GM23338 (cell line): ENCODE measurements around the gene OAS3. TPM values are rescaled to one million over a fixed set of nuclear protein-coding genes. Genes with fewer than 3 reads are reported as not detected.

Source experiments
- ATAC-seq: fragments of 200-7000 bp; cut with Tn5 transposase; 3 replicates; pipeline ENCODE4 v1.9.1; 2020
- DNase-seq: peaks from one replicate; pipeline ENCODE4 v3.0.0-alpha.2; 2015; ENCODE audit warnings: low spot score
- H2AFZ ChIP-seq: fragments of 200-600 bp; sonication (generic); 2 replicates; pipeline ENCODE4 v1.8.0; 2016; ENCODE audit warnings: antibody characterized with exemption, mild to moderate bottlenecking, moderate library complexity
- H3F3A ChIP-seq: fragments of 200-600 bp; sonication (generic); replicated peaks from 2 replicates; pipeline ENCODE4 v1.8.0; 2017; ENCODE audit warnings: antibody characterized with exemption, mixed run types, low read depth
- H3K27ac ChIP-seq: fragments of 200-600 bp; sonication (generic); 2 replicates; pipeline ENCODE4 v1.6.1; 2016; ENCODE audit warnings: low read depth
- H3K27me3 ChIP-seq: fragments of 200-600 bp; sonication (generic); 2 replicates; pipeline ENCODE4 v1.8.0; 2016; ENCODE audit warnings: mild to moderate bottlenecking, mixed run types, moderate library complexity; ENCODE audit not compliant: insufficient read depth
- H3K36me3 ChIP-seq: fragments of 200-600 bp; sonication (generic); 2 replicates; pipeline ENCODE4 v1.8.0; 2016; ENCODE audit warnings: mild to moderate bottlenecking; ENCODE audit not compliant: insufficient read depth
- H3K4me1 ChIP-seq: fragments of 200-600 bp; sonication (generic); 2 replicates; pipeline ENCODE4 v1.8.0; 2016; ENCODE audit warnings: mild to moderate bottlenecking, moderate library complexity; ENCODE audit not compliant: insufficient read depth
- H3K4me2 ChIP-seq: fragments of 200-600 bp; sonication (generic); 2 replicates; pipeline ENCODE4 v1.7.1; 2017; ENCODE audit warnings: mixed run types
- H3K4me3 ChIP-seq: fragments of 200-600 bp; sonication (generic); 2 replicates; pipeline ENCODE4 v1.6.1; 2016; ENCODE audit warnings: mixed run types
- H3K79me2 ChIP-seq: fragments of 200-600 bp; sonication (generic); replicated peaks from 2 replicates; pipeline ENCODE4 v1.8.0; 2017; ENCODE audit warnings: mild to moderate bottlenecking; ENCODE audit not compliant: insufficient read depth
- H3K9me2 ChIP-seq: fragments of 200-600 bp; sonication (generic); 2 replicates; pipeline ENCODE4 v1.8.0; 2017; ENCODE audit not compliant: insufficient read depth
- H4K20me1 ChIP-seq: fragments of 200-600 bp; sonication (generic); replicated peaks from 2 replicates; pipeline ENCODE4 v1.8.0; 2017; ENCODE audit warnings: mild to moderate bottlenecking; ENCODE audit not compliant: insufficient read depth
- H3K27ac Mint-ChIP-seq: 2 replicates; pipeline ENCODE4 v1.8.0; 2020; ENCODE audit warnings: inconsistent platforms, mild to moderate bottlenecking, moderate library complexity, mixed read lengths
- H3K27me3 Mint-ChIP-seq: 3 replicates; pipeline ENCODE4 v1.8.0; 2022; ENCODE audit warnings: low read depth, mild to moderate bottlenecking, moderate library complexity, mixed read lengths, inconsistent platforms; ENCODE audit not compliant: insufficient read depth, poor library complexity
- H3K36me3 Mint-ChIP-seq: 3 replicates; pipeline ENCODE4 v1.8.0; 2021; ENCODE audit warnings: low read depth, mild to moderate bottlenecking, inconsistent platforms, moderate library complexity, mixed read lengths
- H3K4me1 Mint-ChIP-seq: 3 replicates; pipeline ENCODE4 v1.8.0; 2020; ENCODE audit warnings: mild to moderate bottlenecking, inconsistent platforms, mixed read lengths
- H3K4me3 Mint-ChIP-seq: 3 replicates; pipeline ENCODE4 v1.8.0; 2021; ENCODE audit warnings: moderate library complexity, mild to moderate bottlenecking, inconsistent platforms, mixed read lengths
- H3K9me3 Mint-ChIP-seq: 3 replicates; pipeline ENCODE4 v1.8.0; 2020; ENCODE audit warnings: moderate library complexity, mild to moderate bottlenecking, inconsistent platforms, mixed read lengths
- EZH2 ChIP-seq: fragments of 200-600 bp; sonication (generic); IDR thresholded peaks from one replicate; pipeline ENCODE4 v1.8.0; 2017; ENCODE audit warnings: antibody characterized with exemption, mild to moderate bottlenecking, low read depth; ENCODE audit not compliant: unreplicated experiment
- EZH2phosphoT487 ChIP-seq: fragments of 200-600 bp; sonication (generic); IDR thresholded peaks from one replicate; pipeline ENCODE4 v1.8.1; 2018; ENCODE audit warnings: antibody characterized with exemption; ENCODE audit not compliant: unreplicated experiment
- JUNB ChIP-seq: IDR thresholded peaks from one replicate; pipeline ENCODE4 v1.6.1; 2016; ENCODE audit warnings: antibody characterized with exemption; ENCODE audit not compliant: unreplicated experiment
- NANOG ChIP-seq: IDR thresholded peaks from 2 replicates; pipeline ENCODE4 v1.6.1; 2016; ENCODE audit warnings: antibody characterized with exemption, borderline replicate concordance
- POLR2AphosphoS5 ChIP-seq: IDR thresholded peaks from 2 replicates; pipeline ENCODE4 v1.6.1; 2016; ENCODE audit warnings: antibody characterized with exemption, low read depth
- REST ChIP-seq: IDR thresholded peaks from one replicate; pipeline ENCODE4 v1.6.1; 2018; ENCODE audit warnings: antibody characterized with exemption; ENCODE audit not compliant: unreplicated experiment
- STAT1 ChIP-seq: IDR thresholded peaks from one replicate; pipeline ENCODE4 v1.6.1; 2016; ENCODE audit warnings: antibody characterized with exemption; ENCODE audit not compliant: unreplicated experiment
- ZNF114 ChIP-seq: fragments of 250-450 bp; sonication (Bioruptor Pico); IDR thresholded peaks from 2 replicates; pipeline ENCODE4 v1.5.0; 2020; ENCODE audit warnings: mild to moderate bottlenecking, moderate library complexity
- ZNF331 ChIP-seq: fragments of 250-450 bp; sonication (Bioruptor Pico); IDR thresholded peaks from 2 replicates; pipeline ENCODE4 v1.5.0; 2020; ENCODE audit warnings: low read depth, mild to moderate bottlenecking, moderate library complexity
- polyA plus RNA-seq: library from polyadenylated mRNA; unstranded; fragments of >200 nt; fragmentation: Nextera tagmentation; extraction: Ambion mirVana; gene quantifications from 2 replicates; pipeline ENCODE4 v1.2.1, GENCODE V29; 2016
- total RNA-seq: library from RNA; depleted of rRNA; stranded (reverse); fragments of >200 nt; shearing (Covaris generic); gene quantifications from 2 replicates; pipeline ENCODE4 v1.2.3, GENCODE V29; 2014
- TF ChIP-seq, protein P1 (sequence below), 2 experiments: fragments of 200-600 bp in 1 of 2; sonication (generic) in 1 of 2; conservative IDR thresholded peaks; 2 replicates each; pipeline versions ENCODE4 v1.5.1 to v1.6.1; 2016 to 2017; ENCODE audit warnings: antibody characterized with exemption in 2 of 2, low read depth in 2 of 2, mild to moderate bottlenecking in 2 of 2, moderate library complexity in 1 of 2
- TF ChIP-seq, protein P2 (sequence below): fragments of 250-450 bp; sonication (Bioruptor Pico); IDR thresholded peaks from 2 replicates; pipeline ENCODE4 v1.5.0; 2020; ENCODE audit warnings: mild to moderate bottlenecking, moderate library complexity

OAS3 gene
- total and polyA plus RNA-seq, 2 experiments from 2014 or later: 0.27 to 1.4 TPM

- no peak for ATAC-seq
- no peaks in the 10 kb centered on the region for H3K36me3 Mint-ChIP-seq
- H3K4me3 ChIP-seq: no peak overlapping the region
- DNase-seq: no peak
- H3K79me2 ChIP-seq: no peaks in the 10 kb centered on the region
- TF ChIP-seq STAT1 (no peak), JUNB (no peak)
- no peaks in the 10 kb centered on the region for H4K20me1 ChIP-seq
- H3K27me3 Mint-ChIP-seq: peaks cover 12% of the 10 kb centered on the region
- no peaks in the 10 kb centered on the region; the same call in 1 of the 2 replicates for H3K36me3 ChIP-seq
- no peak overlapping the region for H3K27ac Mint-ChIP-seq
- peaks cover 9% of the 10 kb centered on the region for H3K9me3 Mint-ChIP-seq
- H3K27ac ChIP-seq: no peak overlapping the region
- no peaks in the 10 kb centered on the region for H3K4me1 Mint-ChIP-seq
- no peaks in the 10 kb centered on the region for H3K27me3 ChIP-seq
- no peaks in the 10 kb centered on the region for H3F3A ChIP-seq
- no peak overlapping the region for H3K4me2 ChIP-seq
- H3K4me3 Mint-ChIP-seq: no peak overlapping the region
- H3K9me2 ChIP-seq: no peaks in the 10 kb centered on the region
- H3K4me1 ChIP-seq: no peaks in the 10 kb centered on the region
- H2AFZ ChIP-seq: no peak overlapping the region
These were observed 68.9 kb downstream of the OAS3 start for GRCh38 chr12:113007166-113007565.

DNA sequence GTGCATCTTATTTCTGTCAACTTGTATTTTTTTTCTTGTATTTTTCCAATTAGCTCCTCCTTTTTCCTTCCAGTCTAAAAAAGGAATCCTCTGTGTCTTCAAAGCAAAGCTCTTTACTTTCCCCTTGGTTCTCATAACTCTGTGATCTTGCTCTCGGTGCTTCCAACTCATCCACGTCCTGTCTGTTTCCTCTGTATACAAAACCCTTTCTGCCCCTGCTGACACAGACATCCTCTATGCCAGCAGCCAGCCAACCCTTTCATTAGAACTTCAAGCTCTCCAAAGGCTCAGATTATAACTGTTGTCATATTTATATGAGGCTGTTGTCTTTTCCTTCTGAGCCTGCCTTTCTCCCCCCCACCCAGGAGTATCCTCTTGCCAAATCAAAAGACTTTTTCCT, 72.4 kb downstream of the OAS3 start:
- Histone ChIP-seq H2AFZ (no peak overlapping the region), H3K79me2 (no peaks in the 10 kb centered on the region), H3F3A (no peaks in the 10 kb centered on the region), H3K4me1 (no peaks in the 10 kb centered on the region), H3K36me3 (no peaks in the 10 kb centered on the region; the same call in 1 of the 2 replicates), H3K9me2 (no peaks in the 10 kb centered on the region), H3K27me3 (no peaks in the 10 kb centered on the region), H3K4me2 (no peak overlapping the region), H3K27ac (no peak overlapping the region), H3K4me3 (no peak overlapping the region), H4K20me1 (no peaks in the 10 kb centered on the region)
- Mint-ChIP-seq H3K36me3 (no peaks in the 10 kb centered on the region), H3K9me3 (peaks cover 16% of the 10 kb centered on the region), H3K4me1 (no peaks in the 10 kb centered on the region), H3K4me3 (no peak overlapping the region), H3K27ac (no peak overlapping the region), H3K27me3 (peaks cover 8% of the 10 kb centered on the region)
- DNase-seq (no peak), ATAC-seq (no peak)
- TF ChIP-seq, protein P1, sequence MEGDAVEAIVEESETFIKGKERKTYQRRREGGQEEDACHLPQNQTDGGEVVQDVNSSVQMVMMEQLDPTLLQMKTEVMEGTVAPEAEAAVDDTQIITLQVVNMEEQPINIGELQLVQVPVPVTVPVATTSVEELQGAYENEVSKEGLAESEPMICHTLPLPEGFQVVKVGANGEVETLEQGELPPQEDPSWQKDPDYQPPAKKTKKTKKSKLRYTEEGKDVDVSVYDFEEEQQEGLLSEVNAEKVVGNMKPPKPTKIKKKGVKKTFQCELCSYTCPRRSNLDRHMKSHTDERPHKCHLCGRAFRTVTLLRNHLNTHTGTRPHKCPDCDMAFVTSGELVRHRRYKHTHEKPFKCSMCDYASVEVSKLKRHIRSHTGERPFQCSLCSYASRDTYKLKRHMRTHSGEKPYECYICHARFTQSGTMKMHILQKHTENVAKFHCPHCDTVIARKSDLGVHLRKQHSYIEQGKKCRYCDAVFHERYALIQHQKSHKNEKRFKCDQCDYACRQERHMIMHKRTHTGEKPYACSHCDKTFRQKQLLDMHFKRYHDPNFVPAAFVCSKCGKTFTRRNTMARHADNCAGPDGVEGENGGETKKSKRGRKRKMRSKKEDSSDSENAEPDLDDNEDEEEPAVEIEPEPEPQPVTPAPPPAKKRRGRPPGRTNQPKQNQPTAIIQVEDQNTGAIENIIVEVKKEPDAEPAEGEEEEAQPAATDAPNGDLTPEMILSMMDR (conservative IDR thresholded peaks at IDR 0.05; ENCODE audit: low read depth in 2 of 2): no peak
- TF ChIP-seq NANOG (no peak), ZNF331 (no peak), REST (no peak), EZH2phosphoT487 (no peak), JUNB (no peak), POLR2AphosphoS5 (no peak), STAT1 (no peak), ZNF114 (CRISPR knock-in tag) (no peak), EZH2 (no peak)
- TF ChIP-seq, protein P2, sequence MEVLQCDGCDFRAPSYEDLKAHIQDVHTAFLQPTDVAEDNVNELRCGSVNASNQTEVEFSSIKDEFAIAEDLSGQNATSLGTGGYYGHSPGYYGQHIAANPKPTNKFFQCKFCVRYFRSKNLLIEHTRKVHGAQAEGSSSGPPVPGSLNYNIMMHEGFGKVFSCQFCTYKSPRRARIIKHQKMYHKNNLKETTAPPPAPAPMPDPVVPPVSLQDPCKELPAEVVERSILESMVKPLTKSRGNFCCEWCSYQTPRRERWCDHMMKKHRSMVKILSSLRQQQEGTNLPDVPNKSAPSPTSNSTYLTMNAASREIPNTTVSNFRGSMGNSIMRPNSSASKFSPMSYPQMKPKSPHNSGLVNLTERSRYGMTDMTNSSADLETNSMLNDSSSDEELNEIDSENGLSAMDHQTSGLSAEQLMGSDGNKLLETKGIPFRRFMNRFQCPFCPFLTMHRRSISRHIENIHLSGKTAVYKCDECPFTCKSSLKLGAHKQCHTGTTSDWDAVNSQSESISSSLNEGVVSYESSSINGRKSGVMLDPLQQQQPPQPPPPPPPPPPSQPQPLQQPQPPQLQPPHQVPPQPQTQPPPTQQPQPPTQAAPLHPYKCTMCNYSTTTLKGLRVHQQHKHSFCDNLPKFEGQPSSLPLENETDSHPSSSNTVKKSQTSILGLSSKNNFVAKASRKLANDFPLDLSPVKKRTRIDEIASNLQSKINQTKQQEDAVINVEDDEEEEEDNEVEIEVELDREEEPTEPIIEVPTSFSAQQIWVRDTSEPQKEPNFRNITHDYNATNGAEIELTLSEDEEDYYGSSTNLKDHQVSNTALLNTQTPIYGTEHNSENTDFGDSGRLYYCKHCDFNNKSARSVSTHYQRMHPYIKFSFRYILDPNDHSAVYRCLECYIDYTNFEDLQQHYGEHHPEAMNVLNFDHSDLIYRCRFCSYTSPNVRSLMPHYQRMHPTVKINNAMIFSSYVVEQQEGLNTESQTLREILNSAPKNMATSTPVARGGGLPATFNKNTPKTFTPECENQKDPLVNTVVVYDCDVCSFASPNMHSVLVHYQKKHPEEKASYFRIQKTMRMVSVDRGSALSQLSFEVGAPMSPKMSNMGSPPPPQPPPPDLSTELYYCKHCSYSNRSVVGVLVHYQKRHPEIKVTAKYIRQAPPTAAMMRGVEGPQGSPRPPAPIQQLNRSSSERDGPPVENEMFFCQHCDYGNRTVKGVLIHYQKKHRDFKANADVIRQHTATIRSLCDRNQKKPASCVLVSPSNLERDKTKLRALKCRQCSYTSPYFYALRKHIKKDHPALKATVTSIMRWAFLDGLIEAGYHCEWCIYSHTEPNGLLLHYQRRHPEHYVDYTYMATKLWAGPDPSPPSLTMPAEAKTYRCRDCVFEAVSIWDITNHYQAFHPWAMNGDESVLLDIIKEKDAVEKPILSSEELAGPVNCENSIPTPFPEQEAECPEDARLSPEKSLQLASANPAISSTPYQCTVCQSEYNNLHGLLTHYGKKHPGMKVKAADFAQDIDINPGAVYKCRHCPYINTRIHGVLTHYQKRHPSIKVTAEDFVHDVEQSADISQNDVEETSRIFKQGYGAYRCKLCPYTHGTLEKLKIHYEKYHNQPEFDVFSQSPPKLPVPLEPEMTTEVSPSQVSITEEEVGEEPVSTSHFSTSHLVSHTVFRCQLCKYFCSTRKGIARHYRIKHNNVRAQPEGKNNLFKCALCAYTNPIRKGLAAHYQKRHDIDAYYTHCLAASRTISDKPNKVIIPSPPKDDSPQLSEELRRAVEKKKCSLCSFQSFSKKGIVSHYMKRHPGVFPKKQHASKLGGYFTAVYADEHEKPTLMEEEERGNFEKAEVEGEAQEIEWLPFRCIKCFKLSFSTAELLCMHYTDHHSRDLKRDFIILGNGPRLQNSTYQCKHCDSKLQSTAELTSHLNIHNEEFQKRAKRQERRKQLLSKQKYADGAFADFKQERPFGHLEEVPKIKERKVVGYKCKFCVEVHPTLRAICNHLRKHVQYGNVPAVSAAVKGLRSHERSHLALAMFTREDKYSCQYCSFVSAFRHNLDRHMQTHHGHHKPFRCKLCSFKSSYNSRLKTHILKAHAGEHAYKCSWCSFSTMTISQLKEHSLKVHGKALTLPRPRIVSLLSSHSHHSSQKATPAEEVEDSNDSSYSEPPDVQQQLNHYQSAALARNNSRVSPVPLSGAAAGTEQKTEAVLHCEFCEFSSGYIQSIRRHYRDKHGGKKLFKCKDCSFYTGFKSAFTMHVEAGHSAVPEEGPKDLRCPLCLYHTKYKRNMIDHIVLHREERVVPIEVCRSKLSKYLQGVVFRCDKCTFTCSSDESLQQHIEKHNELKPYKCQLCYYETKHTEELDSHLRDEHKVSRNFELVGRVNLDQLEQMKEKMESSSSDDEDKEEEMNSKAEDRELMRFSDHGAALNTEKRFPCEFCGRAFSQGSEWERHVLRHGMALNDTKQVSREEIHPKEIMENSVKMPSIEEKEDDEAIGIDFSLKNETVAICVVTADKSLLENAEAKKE (CRISPR knock-in tag): no peak
